Measurements from ENCODE around the gene VSTM2L.

The VSTM2L gene

DNA sequence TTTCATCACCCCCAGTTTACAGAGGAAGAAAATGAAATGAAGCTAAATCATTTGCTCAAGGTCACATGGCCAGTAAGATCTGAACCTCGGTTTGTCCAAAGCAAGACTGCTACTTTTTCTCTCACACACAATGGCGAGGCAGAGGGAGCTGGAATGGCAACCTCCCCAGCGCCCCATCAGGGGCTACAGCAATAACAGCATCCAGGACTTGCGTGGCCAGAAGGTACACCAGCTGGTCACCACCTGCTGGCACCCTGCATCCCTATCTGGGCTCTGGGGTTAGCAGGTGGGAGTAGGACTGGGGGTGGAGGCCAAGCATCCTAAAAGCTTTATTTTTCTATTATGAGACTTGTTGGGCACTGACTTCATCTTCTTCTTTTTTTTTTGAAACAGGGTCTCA is 89.0 kb downstream of the VSTM2L start:
- Histone ChIP-seq H3K9me3 (ENCODE audit: control insufficient read depth, insufficient read depth, low read length) (no peaks in the 10 kb centered on the region), H3K9ac (ENCODE audit: low read depth, low read length) (no peak overlapping the region), H3K4me1 (ENCODE audit: insufficient read depth, low read length) (peaks cover 4% of the 10 kb centered on the region; the same call in 1 of the 2 replicates), H3K36me3 (ENCODE audit: insufficient read depth, low read length) (peaks cover 11% of the 10 kb centered on the region)

DNA sequence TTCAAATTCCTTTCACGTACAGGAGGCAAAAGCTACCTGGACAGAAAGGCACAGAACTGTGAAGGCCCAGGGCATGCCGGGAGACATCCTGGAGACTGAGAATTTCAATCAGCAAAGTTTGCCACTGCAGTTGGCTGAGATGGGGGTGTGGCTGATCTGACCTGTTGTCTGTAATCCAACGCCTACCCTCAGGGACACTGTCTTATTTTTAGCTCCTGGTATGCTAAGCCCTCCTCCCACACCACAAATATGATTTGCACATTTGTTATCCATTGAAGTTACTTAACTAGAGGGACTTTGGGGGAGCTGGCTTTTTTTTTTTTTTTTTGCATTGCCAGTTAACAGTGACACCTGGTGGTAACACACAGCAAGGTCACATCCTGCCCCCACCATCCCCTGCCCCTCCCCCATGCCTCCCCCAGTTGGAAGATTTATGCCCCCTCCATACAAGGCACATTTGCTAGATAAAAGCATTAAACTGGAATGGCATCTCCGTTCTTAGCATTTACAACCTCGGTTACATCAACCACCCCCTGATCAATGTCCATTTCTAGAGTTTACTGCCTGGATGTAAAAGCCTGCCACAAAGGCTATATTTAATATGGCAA is 90.0 kb downstream of the VSTM2L start:
- peaks cover 4% of the 10 kb centered on the region; the same call in 1 of the 2 replicates for H3K4me1 ChIP-seq (ENCODE audit: insufficient read depth, low read length)
- peaks cover 15% of the 10 kb centered on the region for H3K36me3 ChIP-seq (ENCODE audit: insufficient read depth, low read length)
- no peak overlapping the region for H3K9ac ChIP-seq (ENCODE audit: low read depth, low read length)
- no peaks in the 10 kb centered on the region for H3K9me3 ChIP-seq (ENCODE audit: control insufficient read depth, insufficient read depth, low read length)

DNA sequence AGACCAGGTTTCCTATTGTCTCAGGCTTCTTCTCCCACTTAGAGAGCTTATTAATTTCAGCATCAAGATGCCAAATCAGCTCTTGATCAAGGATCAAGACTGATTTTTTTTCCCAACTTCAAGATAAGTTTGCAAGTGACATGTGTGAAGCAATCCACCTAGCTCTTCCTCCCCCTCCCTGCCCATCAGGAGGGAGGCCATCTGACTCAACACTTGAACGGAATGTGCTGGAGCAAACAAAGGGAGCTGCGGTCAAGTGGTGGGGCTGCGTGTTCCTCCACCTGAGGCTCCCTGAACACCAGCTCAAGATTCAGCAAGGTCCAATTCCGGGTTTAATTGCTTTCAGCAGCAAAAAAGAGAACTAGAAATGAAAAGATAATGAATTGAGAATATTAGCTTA is 91.6 kb downstream of the VSTM2L start:
- peaks cover 4% of the 10 kb centered on the region; the same call in 1 of the 2 replicates for H3K4me1 ChIP-seq (ENCODE audit: insufficient read depth, low read length)
- H3K9me3 ChIP-seq (ENCODE audit: control insufficient read depth, insufficient read depth, low read length): no peaks in the 10 kb centered on the region
- peaks cover 19% of the 10 kb centered on the region for H3K36me3 ChIP-seq (ENCODE audit: insufficient read depth, low read length)
- no peak overlapping the region for H3K9ac ChIP-seq (ENCODE audit: low read depth, low read length)
